Activated CD8-positive, alpha-beta memory T cell treated with anti-CD3 and anti-CD28 coated beads for 4 hours (primary cell): ENCODE measurements around the gene FHDC1.

Source experiments
- DNase-seq, 2 donors: peaks; one replicate each; pipeline ENCODE4 v3.0.0-alpha.2; 2020; ENCODE audit warnings: low read depth in 2 of 2

FHDC1 gene

GRCh38 chr4:153005899-153006381 is 69.8 kb downstream of the FHDC1 start:
- DNase-seq, result no peak

DNA sequence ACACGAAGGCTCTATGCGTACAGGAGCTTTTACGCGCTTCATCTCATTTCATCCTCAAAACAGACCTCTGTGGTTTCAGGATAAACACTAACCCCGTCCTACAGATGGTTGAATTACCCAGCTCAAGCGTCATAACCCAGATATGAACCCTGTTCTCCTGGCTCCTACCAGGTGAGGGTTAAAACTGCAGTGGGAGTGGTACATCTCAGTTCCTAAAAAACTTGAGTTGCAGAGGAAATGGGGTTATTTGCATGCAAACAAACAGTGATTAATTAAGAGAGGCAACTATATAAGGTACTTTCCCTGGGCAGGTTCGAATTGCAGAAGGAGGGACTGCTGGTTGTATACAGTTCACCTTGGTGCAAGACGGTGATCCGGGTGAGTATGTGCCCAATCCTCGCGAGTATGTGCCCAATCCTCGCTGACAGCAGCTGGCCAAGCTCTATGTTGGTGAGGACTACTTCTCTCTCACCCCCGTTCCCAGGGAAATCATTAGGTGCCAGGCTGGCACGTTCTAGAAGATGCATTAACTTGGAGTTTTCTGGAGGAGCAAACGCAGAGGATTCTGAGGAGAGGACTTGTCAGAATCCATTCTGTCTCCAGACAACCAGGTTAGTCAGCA is 72.6 kb downstream of the FHDC1 start:
- DNase-seq, result no peak

DNA sequence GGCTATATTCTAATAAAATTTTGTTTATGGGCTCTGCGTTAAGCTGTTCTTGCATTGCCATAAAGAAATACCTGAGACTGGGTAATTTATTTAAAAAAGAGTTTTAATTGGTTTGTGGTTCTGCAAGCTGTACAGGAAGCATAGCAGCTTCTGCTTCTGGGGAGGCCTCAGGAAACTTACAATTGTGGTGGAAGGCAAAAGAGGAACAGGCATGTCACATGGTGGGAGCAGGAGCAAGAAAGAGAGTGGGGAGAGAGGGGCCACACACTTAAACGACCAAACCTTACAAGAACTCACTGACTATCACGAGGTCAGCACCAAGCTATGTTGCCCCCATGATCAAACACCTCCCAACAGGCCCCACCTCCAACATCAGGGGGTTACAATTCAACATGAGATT is 74.0 kb downstream of the FHDC1 start:
- DNase-seq, result no peak

DNA sequence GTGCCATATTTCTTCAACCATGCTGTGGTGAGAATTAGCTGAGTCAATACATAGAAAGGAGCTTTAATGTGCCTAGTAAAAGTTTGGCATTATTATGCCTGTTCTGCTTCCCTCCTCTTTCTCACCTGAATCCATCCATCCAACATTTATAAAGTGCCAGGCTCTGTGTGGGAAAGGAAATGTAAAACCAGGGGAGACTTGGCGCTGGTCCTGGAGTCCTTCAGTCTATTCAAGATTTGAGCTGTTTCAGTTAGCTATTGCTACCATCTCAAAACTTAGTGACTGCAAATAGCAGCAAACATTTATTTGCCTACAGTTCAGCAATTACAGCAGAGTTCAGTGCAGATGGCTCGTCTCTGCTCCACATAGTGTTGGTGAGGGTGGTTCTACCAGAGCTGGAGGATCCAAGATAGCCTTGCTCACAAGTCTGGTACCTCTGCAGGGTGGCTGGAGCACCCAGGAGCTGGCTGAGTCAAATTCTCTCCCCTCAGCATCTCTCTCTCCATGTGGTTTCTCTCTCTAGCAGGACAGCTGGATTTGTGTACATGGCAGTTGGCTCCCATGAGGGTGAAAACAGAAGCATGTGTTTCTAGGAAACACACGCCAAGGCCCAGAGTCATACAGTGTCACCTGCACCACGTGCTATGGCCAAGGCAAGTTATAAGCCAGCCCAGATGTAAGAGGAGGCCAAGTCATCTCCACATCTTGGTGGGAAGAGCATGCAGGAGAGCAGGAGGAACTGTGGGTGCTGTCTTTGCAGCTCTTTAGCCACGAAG is 77.3 kb downstream of the FHDC1 start:
- DNase-seq, result no peak

DNA sequence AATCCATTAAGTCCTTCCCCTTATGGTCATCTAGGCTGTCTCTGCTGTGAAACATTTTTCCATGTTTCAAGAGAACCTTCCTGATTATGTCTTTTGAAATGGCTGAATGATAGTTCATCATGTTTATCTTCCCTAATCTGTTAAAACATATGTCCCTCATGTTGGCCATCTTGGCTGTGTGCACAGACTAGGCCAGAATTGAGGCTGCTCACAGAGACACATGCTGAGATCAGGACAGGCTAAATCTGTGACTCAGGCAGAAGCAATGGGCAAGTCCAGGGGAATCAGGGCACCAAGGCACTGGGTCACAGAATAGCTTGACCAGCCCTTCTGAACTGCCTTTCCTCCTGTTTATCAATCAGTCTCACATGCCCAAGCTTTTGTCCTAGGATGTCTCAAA is 78.3 kb downstream of the FHDC1 start:
- no peak for DNase-seq

- DNase-seq, result no peak
Observed at GRCh38 chr4:153016592-153016991, 80.5 kb downstream of the FHDC1 start.

- no peak for DNase-seq
Observed at GRCh38 chr4:153018031-153018430, 81.9 kb downstream of the FHDC1 start.

GRCh38 chr4:153018684-153019083 is 82.6 kb downstream of the FHDC1 start:
- DNase-seq, result no peak

DNA sequence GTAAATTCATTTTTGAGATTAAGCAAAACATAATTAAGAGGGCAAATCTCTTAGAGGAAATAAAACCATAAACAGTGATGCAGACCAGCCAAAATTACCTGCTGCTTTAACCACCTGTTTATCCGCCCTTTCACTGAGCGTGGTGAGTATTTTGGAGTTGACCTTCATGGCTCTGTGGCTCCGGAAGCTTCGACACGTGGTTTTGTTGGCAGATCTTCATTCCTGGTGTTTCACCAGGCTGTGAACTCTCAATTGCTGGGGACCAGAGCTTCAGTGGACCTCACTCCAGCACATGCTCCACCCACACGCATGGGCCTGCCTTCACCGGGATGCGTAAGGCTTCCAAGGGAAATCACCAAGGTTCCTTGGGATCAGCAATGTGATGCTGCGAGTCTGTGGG is 83.8 kb downstream of the FHDC1 start:
- DNase-seq, result no peak

DNA sequence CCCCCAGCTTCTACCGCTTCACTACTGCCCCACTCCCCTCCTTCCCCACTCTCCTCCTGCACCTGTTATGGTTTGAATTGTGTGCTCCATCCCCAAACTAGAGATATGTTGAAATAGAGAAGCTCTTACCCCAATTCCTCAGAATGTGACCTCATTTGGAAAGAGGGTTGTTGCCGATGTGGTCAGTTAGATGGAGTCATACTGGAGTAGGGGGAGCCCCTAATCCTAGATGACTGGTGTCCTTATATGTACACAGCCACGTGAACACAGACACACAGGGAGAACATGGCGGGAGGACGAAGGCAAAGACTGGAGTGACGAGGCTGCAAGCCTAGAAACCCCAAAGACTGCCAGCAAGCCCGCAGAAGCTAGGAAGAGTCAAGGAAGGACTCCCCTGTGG is 84.3 kb downstream of the FHDC1 start:
- no peak for DNase-seq

DNA sequence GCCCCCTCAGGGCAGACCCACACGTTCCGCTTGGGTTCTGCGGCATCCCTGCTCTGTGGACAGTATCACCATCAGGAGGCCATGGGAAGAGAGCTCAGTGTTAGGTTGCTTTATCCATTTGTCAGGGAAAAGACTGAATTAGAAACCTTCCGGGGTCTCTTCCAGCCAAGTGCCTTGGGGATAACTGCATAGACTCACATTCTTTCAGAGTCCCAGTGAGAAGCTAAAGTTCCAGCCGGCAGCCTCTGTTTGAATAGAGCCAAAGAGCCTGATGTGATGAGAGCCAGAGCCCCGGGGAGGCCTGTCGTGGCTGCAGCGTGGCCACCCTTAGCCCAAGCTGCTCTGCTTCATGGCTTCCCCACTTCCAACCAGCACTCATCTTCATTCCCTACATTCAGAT is 85.2 kb downstream of the FHDC1 start:
- no peak for DNase-seq

GRCh38 chr4:153022241-153022715 is 86.2 kb downstream of the FHDC1 start:
- no peak for DNase-seq

GRCh38 chr4:153023139-153023538 is 87.0 kb downstream of the FHDC1 start:
- no peak for DNase-seq

- DNase-seq, result no peak
Observed at GRCh38 chr4:153023692-153024394, 87.7 kb downstream of the FHDC1 start.

GRCh38 chr4:153024466-153024865 is 88.3 kb downstream of the FHDC1 start:
- DNase-seq, result no peak

- DNase-seq, result no peak
Observed at GRCh38 chr4:153025406-153025805, 89.3 kb downstream of the FHDC1 start.

DNA sequence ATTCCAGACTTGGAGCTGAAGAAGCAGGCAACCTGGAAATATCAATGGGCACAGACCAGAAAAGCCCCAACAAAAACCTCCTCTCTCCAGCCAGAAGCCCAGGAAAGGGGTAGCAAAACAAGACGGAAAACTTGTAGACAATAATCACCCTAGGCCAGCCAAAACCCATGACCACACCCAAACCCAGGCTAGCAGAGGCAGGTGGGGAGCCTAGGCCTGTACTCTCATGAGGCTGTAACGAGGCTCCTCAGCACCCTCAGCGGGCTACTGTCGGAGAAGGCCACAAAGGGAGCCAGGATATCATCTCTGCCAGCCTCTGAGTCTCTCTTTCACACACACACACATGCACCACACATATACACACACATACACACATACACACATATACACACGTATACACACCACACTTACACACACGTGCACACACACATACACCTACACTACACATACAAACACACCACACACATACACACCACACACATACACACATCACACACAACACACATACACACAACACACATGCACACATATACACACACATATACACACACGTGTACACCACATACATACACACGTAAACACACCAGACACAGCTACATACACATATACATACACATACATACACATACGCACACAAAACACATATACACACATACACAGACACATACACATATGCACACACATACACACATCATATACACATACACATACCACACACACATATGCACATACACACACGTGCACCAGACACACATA is 90.6 kb downstream of the FHDC1 start:
- no peak for DNase-seq

GRCh38 chr4:153027866-153028265 is 91.7 kb downstream of the FHDC1 start:
- no peak for DNase-seq

GRCh38 chr4:153028535-153028934 is 92.4 kb downstream of the FHDC1 start:
- no peak for DNase-seq
